ENCODE measurements around the gene MFAP3. TPM values are rescaled to one million over a fixed set of nuclear protein-coding genes. Genes with fewer than 3 reads are reported as not detected.

The MFAP3 gene
- total RNA-seq, 2 donors from 2014 or later, result 26.0 to 26.6 TPM

DNA sequence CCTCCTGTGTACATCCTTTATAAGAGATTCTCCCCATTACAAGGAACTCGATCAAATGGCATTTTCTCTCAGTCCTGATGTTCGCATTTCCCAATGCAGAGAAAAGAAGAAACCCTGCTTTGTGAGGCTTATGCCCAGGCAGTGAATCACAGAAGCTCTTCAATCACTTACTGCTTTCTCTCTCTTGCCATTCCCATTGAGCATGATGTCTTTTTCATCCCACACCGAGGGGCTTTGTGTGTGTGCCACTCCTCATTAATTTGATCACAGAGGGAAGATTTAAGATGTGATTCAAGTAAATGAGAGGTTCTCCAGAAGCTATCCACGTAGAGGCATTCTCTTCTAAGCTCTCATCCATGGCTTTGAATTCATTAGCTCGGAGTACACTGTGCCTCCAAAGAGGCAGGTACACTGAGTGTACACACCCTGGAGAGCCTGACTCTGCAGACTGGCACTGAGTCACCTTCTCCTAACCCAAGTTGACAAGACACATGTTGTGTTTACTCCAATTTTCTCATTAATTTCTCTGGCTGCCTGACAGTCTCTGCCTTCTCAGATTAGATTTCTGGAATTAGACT is 45.4 kb downstream of the MFAP3 start:
- DNase-seq (ENCODE audit: low spot score), result no peak
- intact Hi-C loops (cut with DNase I), result no loop called here

DNA sequence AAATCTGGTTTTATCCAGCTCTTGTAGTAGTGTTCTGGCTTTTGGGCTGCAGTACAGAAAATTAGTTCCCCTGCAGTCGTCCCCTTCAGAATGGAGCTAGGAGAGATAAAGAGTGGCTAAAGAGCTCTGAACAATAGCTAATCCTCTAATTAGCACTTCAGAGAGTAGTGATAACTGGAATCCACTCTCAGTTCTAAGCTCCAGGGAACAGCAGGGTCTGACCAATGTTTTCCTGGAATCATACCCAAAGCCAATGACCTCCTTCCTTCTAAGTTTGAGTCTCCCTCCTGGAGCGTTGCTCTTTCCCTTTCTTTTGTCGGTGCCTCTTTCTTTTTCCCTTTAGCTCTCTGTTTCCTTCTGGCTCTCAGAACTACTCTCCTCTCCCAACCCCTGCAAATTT is 47.4 kb downstream of the MFAP3 start:
- intact Hi-C loops (cut with DNase I), result no loop called here
- DNase-seq (ENCODE audit: low spot score), result no peak

DNA sequence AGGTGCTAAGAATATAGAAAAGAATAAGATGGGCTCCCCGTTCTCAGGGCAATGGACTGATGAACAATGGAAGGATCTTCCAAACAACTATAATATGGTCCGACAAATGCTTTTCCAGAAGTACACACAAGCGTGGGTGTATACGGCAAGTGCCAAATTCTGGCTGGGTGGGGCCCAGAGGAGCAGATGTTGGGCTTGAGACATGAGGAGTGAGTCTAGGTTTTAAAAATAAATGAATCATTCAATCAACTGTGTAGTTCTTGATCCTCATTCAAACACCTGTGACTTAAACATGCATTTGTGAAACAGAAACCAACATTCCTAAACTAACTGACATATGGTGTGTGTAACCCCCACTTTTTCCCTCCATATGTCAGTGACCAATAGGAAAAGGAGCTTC is 47.9 kb downstream of the MFAP3 start:
- DNase-seq (ENCODE audit: low spot score), result no peak
- intact Hi-C loops (cut with DNase I), result no loop called here

DNA sequence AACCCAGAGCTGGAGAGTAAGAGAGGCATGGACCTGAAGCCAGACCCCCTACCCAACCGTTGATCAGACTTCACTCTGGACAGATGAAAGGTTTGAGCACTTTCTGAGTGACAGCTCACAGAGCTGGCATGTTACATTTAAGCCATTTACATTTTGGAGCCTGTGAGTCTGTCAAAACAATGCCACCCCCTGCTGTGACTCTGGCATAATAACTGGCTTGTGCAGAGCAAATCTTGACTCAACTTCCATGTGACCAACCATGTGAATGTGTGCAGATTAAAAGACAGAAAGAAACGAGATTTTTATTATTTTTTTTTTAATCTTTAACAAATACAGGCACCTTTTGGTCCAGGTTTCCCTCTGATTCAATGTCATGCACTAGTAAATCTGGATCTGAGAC is 48.5 kb downstream of the MFAP3 start:
- intact Hi-C loops (cut with DNase I), result no loop called here
- no peak for DNase-seq (ENCODE audit: low spot score)

DNA sequence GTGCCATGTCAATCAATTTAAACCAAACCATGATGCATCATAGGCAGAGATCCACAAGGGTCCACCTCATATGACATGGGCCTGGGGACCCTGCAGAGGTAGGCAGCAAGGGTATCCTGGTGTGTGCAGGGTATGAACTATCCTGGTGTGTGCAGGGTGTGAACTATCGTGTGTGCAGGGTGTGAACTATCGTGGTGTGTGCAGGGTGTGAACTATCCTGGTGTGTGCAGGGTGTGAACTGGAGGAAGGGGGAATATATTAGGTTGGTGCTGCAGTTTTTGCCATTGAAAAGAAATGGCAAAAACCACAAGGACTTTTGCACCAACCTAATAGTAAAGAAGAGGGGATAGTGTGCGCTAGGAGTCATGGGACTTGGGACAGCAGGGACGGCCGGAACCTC is 50.0 kb downstream of the MFAP3 start:
- no peak for DNase-seq (ENCODE audit: low spot score)
- intact Hi-C loops (cut with DNase I), result no loop called here

DNA sequence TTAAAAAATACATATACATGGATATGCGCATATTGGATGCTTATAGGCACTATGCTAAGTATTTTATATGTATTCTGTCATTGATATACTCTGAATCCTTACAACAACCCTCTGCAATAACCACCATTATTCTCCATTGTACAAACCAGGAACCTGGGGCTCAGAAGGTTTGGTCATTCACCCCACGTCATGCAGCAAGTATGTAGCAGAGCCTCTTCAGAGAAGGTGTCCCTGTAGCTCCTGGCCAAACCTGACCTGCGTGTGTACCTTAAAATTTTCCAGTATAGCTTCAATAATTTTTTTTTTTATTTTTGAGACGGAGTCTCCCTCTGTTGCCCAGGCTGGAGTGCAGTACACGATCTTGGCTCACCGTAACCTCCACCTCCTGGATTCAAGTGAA is 51.9 kb downstream of the MFAP3 start:
- no peak for DNase-seq (ENCODE audit: low spot score)
- intact Hi-C loops (cut with DNase I), result no loop called here

DNA sequence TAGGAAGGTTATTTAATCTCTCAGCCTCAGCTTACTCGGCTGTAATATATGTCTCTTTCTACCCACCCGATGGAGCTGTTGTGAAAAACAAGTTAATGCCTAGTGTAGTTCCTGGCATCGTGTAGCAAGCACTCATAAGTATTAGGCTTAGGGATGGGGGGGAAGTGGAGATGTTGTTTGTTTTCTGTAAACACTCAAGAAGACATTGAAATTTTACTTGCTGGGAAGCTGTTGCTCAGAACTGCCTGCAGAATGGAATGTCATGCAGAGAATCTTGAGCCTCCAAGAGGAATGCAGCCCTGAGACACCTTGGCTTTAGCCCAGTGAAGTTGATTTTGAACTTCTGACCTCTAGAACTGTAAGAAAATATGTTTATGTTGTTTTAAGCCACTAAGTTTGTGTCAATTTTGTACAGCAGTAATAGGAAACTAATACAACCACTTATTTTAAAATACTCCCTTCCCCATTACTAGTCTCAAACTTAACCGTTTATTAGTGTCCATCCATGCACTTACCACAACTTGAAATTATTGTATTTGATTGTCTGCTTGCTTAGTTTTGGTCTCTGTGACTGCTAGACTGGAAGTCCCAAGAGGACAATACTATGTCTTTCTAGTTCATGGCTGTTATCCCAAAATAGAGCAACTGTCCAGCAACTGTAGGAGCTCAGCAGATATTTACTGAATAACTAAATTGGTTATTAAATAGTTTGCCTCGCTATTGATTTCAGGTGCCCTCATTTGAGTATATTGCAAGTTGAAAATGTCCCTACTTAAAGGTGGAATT is 53.8 kb downstream of the MFAP3 start:
- DNase-seq (ENCODE audit: low spot score), result no peak
- intact Hi-C loops (cut with DNase I), result no loop called here

DNA sequence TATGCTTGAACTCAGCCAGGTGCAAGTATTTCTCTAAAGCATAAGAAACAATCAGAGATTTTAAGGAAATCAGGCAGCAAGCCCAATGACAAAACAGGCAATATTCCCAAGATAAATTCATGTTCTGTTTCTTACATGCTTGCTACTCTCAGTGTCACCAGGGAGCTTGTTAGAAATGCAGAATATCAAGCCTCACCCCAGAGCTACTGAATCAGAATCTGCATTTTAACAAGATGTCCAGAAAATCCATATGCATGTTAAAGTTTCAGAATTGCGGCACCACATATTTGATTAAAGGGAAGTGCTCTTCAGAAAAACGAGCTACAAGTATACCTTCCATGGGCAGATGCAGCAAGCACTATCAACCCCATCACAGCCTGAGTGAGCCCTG is 54.4 kb downstream of the MFAP3 start:
- intact Hi-C loops (cut with DNase I), result no loop called here
- DNase-seq (ENCODE audit: low spot score), result no peak

DNA sequence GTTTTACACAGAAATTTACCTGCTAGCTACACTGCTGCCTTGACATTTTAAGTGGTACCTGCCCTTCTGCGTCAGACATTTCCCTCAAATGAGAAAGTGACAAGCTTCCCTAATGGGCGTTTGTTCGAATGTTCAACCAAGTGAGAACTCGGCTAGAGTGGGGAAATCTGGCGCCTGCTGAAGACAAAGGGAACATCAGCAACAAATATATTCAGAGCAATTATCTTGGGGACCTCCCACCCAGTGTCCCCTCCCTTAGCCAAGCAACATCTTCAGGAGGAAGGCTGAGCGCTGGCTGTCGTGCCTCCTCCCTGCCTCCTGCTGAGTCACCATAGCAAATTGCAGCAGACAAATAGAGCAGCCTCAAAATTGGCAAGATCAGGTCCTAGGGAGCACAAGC is 57.1 kb downstream of the MFAP3 start:
- DNase-seq (ENCODE audit: low spot score), result no peak
- intact Hi-C loops (cut with DNase I), result no loop called here

DNA sequence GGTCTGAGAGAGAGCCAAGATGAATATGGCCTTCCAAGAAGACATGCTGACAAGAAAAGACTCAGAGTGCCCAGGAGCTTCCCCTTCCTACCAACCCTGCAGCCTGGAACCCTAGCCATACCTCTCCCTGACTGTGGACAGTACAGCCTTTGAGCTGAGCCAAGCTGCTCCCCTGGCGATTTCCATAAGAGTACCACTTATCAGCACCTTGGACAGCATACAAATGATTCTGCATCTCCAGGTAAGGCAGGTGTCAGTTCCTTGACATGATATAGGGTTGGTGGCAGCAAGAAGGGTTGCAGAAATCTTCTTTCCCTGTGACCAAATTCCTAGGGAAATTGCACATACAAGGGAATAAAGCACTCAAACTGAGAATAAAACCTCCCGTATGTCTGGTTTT is 58.3 kb downstream of the MFAP3 start:
- DNase-seq (ENCODE audit: low spot score), result no peak
- intact Hi-C loops (cut with DNase I), result no loop called here

DNA sequence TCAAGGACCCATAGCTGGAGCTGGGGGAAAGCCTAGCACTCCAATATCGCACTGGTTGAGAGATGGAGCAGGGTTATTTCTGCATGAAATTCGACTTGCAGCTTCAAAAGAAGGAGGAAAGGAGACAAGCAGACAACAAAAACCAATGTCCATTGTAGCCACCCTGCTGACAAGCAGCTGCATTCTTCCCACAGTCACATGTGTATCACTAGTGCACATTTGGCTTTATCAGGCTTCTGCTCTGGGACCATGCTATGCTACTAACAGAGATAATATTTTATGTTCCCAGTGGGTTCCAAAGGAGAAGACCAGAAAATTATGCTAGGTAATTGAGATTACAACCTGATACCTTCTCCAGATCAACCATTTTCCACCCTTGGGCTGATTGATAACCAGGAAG is 59.7 kb downstream of the MFAP3 start:
- DNase-seq (ENCODE audit: low spot score), result no peak
- intact Hi-C loops (cut with DNase I), result no loop called here

DNA sequence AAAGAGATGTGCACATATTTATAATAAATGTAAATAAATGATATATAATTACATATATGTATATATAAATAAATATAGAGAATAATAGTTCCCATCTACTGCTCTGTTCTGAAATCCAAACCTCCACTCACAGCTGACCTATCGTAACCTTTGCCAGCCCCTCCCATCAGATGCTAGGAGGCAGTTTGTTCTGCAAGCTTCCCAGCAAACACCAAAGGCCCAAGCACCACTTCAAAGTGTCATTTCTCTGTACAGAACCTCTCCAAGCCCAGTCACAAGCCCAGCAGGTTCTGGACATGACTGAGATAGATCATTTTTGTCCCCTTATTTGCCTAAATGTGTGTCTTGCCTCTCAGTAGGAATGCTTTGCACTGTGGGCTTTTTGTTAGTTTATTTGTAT is 62.4 kb downstream of the MFAP3 start:
- no peak for DNase-seq (ENCODE audit: low spot score)
- intact Hi-C loops (cut with DNase I), result no loop called here

DNA sequence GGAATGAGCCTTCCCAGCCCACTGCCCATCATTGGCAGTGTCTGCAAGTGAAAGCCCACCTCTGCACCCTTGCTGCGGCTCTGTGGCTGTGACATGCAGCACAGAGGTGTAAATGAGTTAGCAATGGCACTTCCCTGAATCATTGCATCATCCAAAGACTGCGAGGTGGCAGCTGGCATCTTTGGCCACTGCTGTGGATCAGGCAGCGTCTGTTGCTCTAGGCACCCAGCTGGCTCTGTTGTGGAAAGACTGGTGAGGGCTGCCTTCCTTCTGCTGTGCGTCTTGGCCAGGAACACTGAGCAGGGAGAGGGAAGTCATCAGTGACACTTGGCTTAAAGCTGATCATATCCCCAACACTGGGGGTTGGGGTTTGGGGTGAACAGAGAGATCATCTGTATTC is 64.5 kb downstream of the MFAP3 start:
- intact Hi-C loops (cut with DNase I), result no loop called here

More for the DNA sequence above, 64.5 kb downstream of the MFAP3 start:
- DNase-seq (ENCODE audit: low spot score), result no peak

Other genes with a start within 250 kb of the MFAP3 start
- 10 to 100 TPM; 35.3 to 37.9 TPM for gene FAM114A2, start 57 bp upstream of the MFAP3 start, total RNA-seq
- gene GALNT10, start 151.8 kb downstream of the MFAP3 start, total RNA-seq, result 10 to 100 TPM; 25.2 to 30.6 TPM